Type B pancreatic cell (in vitro differentiated cells): ENCODE data around the gene SPRED2. TPM values are rescaled to one million over a fixed set of nuclear protein-coding genes. Genes with fewer than 3 reads are reported as not detected.

Experiments used
- DNase-seq: peaks from one replicate; pipeline ENCODE4 v3.0.0; 2021; ENCODE audit warnings: mixed read lengths; ENCODE audit not compliant: unreplicated experiment; ENCODE audit errors: extremely low spot score
- H3K27ac Mint-ChIP-seq: 2 replicates; pipeline ENCODE4 v1.8.0; 2021; ENCODE audit warnings: mild to moderate bottlenecking, mixed read lengths
- H3K27me3 Mint-ChIP-seq: 2 replicates; pipeline ENCODE4 v1.8.0; 2021; ENCODE audit warnings: mixed read lengths
- H3K36me3 Mint-ChIP-seq: 2 replicates; pipeline ENCODE4 v1.8.0; 2021; ENCODE audit warnings: mixed read lengths
- H3K4me1 Mint-ChIP-seq: one replicate; pipeline ENCODE4 v1.8.0; 2021; ENCODE audit warnings: mixed read lengths; ENCODE audit not compliant: unreplicated experiment
- H3K4me3 Mint-ChIP-seq: 2 replicates; pipeline ENCODE4 v1.8.0; 2021; ENCODE audit warnings: mild to moderate bottlenecking, mixed read lengths
- H3K9me3 Mint-ChIP-seq: 2 replicates; pipeline ENCODE4 v1.8.0; 2021; ENCODE audit warnings: mixed read lengths
- total RNA-seq: library from RNA; stranded (reverse); gene quantifications from 2 replicates; pipeline ENCODE4 v1.2.1, GENCODE V29; 2021; ENCODE audit warnings: low replicate concordance
- TF ChIP-seq, protein P1 (sequence below): fragments of 200-600 bp; sonication (generic); conservative IDR thresholded peaks from 2 replicates; pipeline ENCODE4 v1.5.0; 2021; ENCODE audit warnings: antibody characterized with exemption, mild to moderate bottlenecking

SPRED2 gene
- total RNA-seq, 1 donor from 2014 or later, result 38.9 TPM

DNA sequence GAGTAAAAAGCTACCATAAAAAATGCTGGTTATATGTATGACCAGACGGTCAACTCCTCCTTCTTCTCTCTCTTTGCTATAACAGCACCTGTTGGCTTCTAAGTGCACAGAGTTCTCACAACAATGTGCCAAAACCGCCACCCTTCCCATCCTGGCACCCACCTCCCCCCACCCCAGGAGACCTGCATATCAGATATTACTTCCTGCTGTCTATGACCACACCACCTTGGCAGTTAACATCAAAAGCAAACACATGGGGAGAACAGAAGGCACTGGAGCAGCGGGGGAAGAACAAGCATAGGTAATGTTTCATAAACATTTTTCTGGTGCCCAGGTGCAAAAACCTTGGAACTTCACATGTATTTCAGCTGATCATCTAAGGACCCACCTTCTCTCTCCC, 15.5 kb downstream of the SPRED2 start:
- Mint-ChIP-seq H3K4me3 (no peak overlapping the region), H3K27ac (no peak overlapping the region), H3K4me1 (peaks cover 49% of the 10 kb centered on the region), H3K27me3 (no peaks in the 10 kb centered on the region), H3K9me3 (no peaks in the 10 kb centered on the region), H3K36me3 (peaks cover 12% of the 10 kb centered on the region)
- TF ChIP-seq, protein P1, sequence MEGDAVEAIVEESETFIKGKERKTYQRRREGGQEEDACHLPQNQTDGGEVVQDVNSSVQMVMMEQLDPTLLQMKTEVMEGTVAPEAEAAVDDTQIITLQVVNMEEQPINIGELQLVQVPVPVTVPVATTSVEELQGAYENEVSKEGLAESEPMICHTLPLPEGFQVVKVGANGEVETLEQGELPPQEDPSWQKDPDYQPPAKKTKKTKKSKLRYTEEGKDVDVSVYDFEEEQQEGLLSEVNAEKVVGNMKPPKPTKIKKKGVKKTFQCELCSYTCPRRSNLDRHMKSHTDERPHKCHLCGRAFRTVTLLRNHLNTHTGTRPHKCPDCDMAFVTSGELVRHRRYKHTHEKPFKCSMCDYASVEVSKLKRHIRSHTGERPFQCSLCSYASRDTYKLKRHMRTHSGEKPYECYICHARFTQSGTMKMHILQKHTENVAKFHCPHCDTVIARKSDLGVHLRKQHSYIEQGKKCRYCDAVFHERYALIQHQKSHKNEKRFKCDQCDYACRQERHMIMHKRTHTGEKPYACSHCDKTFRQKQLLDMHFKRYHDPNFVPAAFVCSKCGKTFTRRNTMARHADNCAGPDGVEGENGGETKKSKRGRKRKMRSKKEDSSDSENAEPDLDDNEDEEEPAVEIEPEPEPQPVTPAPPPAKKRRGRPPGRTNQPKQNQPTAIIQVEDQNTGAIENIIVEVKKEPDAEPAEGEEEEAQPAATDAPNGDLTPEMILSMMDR, result no peak
- no peak for DNase-seq

DNA sequence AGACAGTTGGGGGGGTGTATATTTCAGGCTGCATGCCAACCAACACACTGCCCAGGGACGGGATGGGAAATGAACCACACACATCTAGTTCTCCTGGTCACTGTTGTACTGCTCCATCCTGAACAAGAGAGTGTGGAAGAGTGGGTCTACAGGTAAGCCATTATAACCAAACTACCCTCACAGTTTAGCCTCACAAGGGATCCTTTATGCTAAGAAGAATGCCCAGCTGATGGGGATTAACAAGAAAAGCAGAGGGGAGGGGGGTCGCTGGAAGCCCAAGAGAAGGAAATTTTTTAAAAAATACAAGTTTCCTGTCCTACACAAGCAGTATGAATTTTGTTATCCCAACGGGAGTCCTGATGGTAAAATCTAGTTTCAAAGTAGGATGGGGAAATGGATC, 16.1 kb downstream of the SPRED2 start:
- H3K36me3 Mint-ChIP-seq, result peaks cover 12% of the 10 kb centered on the region
- H3K4me1 Mint-ChIP-seq, result peaks cover 51% of the 10 kb centered on the region
- TF ChIP-seq, protein P1, result no peak
- H3K27me3 Mint-ChIP-seq, result no peaks in the 10 kb centered on the region
- H3K4me3 Mint-ChIP-seq, result no peak overlapping the region
- DNase-seq, result no peak
- H3K9me3 Mint-ChIP-seq, result no peaks in the 10 kb centered on the region
- no peak overlapping the region for H3K27ac Mint-ChIP-seq

DNA sequence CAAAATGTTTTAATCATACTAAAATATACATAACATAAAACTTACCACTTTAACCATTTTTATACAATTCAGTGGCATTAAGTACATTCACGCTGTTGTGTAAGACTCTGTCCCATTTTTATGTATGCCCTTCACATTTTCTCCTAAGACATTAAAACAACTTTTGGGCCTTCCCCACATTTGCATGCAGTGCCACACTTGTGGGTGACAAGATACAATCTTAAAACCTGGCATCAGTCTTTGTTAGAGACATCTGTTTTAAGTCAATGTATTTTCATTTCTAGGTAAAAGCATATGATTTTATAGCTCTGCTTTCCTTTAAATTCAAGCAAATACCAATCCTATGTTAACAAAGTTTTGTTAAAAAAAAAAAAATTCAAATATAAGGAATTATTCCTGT, 17.3 kb downstream of the SPRED2 start:
- TF ChIP-seq, protein P1, result no peak
- Mint-ChIP-seq H3K4me1 (peaks cover 50% of the 10 kb centered on the region), H3K36me3 (peaks cover 9% of the 10 kb centered on the region), H3K27me3 (no peaks in the 10 kb centered on the region), H3K4me3 (no peak overlapping the region), H3K27ac (no peak overlapping the region), H3K9me3 (no peaks in the 10 kb centered on the region)
- no peak for DNase-seq

DNA sequence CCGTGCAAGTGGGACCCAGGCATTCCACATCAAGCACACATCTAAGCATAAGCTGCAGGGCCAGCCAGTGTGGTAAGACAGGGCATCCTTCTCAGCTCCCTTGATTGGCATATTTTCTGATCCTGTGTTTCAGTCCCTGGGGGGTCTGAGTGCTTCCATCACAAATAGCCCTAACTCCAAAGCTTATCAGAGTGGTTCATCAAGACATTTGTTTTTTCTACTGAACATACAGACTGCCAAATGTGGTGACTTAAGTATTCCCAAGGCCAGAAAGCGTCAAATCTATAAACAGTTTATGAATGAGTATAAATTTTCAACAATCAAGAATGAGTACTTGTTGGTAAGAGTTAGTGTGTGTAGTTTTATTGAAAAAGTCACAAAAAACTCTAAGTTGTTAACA, 18.8 kb downstream of the SPRED2 start:
- H3K36me3 Mint-ChIP-seq, result peaks cover 13% of the 10 kb centered on the region
- no peak overlapping the region for H3K4me3 Mint-ChIP-seq
- no peak for DNase-seq
- H3K9me3 Mint-ChIP-seq, result no peaks in the 10 kb centered on the region
- peaks cover 47% of the 10 kb centered on the region for H3K4me1 Mint-ChIP-seq
- no peaks in the 10 kb centered on the region for H3K27me3 Mint-ChIP-seq
- TF ChIP-seq, protein P1, result no peak
- H3K27ac Mint-ChIP-seq, result no peak overlapping the region

DNA sequence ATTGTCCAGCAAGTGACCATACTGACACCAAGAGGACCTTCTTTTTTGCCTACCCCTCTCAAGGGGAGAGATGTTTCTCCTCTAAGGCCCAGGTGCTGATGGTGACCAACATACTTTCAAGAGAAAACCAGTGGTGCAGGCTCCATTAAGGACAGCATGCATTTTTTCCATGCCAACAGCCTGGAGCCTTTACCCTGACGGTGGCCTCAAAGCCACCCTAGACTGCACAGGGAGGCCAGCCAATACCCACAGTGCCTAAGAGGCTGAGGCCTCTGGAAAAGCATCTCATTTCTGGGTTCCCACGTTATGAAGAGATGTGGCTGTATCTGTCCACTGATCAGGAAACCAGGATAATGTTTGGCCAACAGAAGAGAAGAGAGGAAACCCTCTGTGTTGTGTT, 19.3 kb downstream of the SPRED2 start:
- Mint-ChIP-seq H3K4me1 (peaks cover 46% of the 10 kb centered on the region), H3K27me3 (no peaks in the 10 kb centered on the region), H3K36me3 (peaks cover 13% of the 10 kb centered on the region), H3K27ac (no peak overlapping the region), H3K4me3 (no peak overlapping the region), H3K9me3 (no peaks in the 10 kb centered on the region)
- DNase-seq, result no peak
- TF ChIP-seq, protein P1, result no peak
